Lung (tissue), 12 donors: Measurements from ENCODE around the gene CADM2. TPM values are rescaled to one million over a fixed set of nuclear protein-coding genes. Genes with fewer than 3 reads are reported as not detected.

ENCODE experiments used
- ATAC-seq: fragments of 200-7000 bp; cut with Tn5 transposase; one replicate; pipeline ENCODE4 v1.9.1; 2020; ENCODE audit warnings: moderate number of reproducible peaks; ENCODE audit not compliant: insufficient read depth, low FRiP score
- DNase-seq, 3 donors: peaks; one replicate each; pipeline ENCODE4 v3.0.0-alpha.2; 2013 to 2017
- H3K27ac ChIP-seq, 2 donors: one replicate each; pipeline ENCODE4 v1.5.1; 2013; ENCODE audit warnings: mild to moderate bottlenecking in 2 of 2, moderate library complexity in 2 of 2, control low read depth in 1 of 2, inconsistent platforms in 1 of 2, low read depth in 1 of 2, low read length in 1 of 2
- H3K27me3 ChIP-seq, 3 donors: one replicate each; pipeline ENCODE4 v1.5.1; 2013; ENCODE audit warnings: low read length in 2 of 3; ENCODE audit not compliant: control insufficient read depth in 3 of 3, insufficient read depth in 3 of 3
- H3K36me3 ChIP-seq, 4 donors: one replicate each; pipeline ENCODE4 v1.5.1; 2013; ENCODE audit warnings: low read length in 4 of 4, mild to moderate bottlenecking in 1 of 4, moderate library complexity in 1 of 4; ENCODE audit not compliant: control insufficient read depth in 4 of 4, insufficient read depth in 4 of 4
- H3K4me1 ChIP-seq, 5 donors: one replicate each; pipeline ENCODE4 v1.5.1; 2013; ENCODE audit warnings: low read length in 5 of 5, mild to moderate bottlenecking in 2 of 5, moderate library complexity in 1 of 5; ENCODE audit not compliant: control insufficient read depth in 5 of 5, insufficient read depth in 5 of 5
- H3K4me3 ChIP-seq: one replicate; pipeline ENCODE4 v1.5.1; 2013; ENCODE audit warnings: mild to moderate bottlenecking, control low read depth, moderate library complexity
- H3K9ac ChIP-seq, 2 donors: one replicate each; pipeline ENCODE4 v1.5.1; 2013; ENCODE audit warnings: low read length in 2 of 2, control low read depth in 1 of 2; ENCODE audit not compliant: insufficient read depth in 1 of 2
- H3K9me3 ChIP-seq, 4 donors: one replicate each; pipeline ENCODE4 v1.5.1; 2013; ENCODE audit warnings: low read length in 3 of 4, mild to moderate bottlenecking in 1 of 4, moderate library complexity in 1 of 4; ENCODE audit not compliant: control insufficient read depth in 4 of 4, insufficient read depth in 3 of 4
- WGBS, 2 donors: extraction: QIAGEN DNeasy Blood & Tissue Kit; methylation state at CpG; one replicate each; pipeline ENCODE4 v1.1.7; 2013; 5-methylcytosine and 5-hydroxymethylcytosine counted together
- polyA plus RNA-seq, 2 donors: library from polyadenylated mRNA; stranded (reverse); fragments of 200-250 nt; gene quantifications; one replicate each; pipeline ENCODE4 v1.2.1, GENCODE V29; 2013
- total RNA-seq, 2 donors: library from RNA; depleted of rRNA in 1 of 2; stranded (reverse); fragments of >200 nt in 1 of 2; gene quantifications; one replicate each; pipeline ENCODE4 v1.2.1, GENCODE V29; 2014 to 2021
- TF ChIP-seq, protein P1 (sequence below): IDR thresholded peaks from 2 replicates; pipeline ENCODE4 v1.5.1; 2012; ENCODE audit warnings: mild to moderate bottlenecking; ENCODE audit errors: control extremely low read depth, extremely low read depth
- donor health status: control.
- donor health status: control.
- donor health status: Bipolar disorder and iron deficiency.
- donor health status: healthy.
- donor health status: DM: yes; HTN: yes; CAD: no.

Gene CADM2
- total and polyA plus RNA-seq, 4 donors = 0.14 to 3.3 (median 0.32) TPM

DNA sequence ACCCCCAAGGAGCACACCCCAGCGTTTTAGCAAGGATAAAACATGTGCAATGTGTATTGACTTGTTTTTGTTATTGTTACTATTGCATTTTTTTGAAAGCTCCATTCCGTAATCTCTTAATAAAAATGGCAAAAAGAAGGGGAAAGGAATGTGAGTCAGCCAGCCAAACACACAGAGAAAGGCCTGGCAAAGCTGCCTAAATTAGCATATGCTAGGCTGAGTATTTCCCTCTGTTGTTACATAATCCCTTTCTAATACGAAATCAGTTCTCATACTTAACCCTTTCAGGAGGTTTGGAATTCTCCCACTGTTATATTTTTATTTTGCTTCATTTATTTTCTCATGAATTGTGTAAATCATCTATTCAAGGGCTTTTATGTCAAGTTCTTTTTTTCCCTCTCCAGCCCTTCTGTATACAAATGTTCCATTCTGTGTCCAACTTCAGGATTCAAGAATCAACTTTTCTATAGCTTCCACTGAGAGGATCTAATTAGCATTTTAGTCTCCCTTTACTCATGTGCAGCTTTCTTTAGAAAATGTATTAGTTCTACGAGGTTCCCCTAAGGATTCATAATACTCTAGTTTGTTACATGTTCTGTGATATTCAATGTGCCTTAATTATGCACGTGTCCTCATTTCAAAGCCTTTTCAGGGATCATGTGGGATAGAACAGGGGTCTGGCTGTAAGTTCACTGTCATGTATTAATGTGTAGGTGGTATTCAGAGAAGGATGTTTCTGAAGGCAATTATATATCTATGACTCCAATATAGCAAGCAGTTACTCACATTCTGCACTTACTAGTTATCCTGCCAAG is 9.2 kb downstream of the CADM2 start:
- TF ChIP-seq, protein P1, sequence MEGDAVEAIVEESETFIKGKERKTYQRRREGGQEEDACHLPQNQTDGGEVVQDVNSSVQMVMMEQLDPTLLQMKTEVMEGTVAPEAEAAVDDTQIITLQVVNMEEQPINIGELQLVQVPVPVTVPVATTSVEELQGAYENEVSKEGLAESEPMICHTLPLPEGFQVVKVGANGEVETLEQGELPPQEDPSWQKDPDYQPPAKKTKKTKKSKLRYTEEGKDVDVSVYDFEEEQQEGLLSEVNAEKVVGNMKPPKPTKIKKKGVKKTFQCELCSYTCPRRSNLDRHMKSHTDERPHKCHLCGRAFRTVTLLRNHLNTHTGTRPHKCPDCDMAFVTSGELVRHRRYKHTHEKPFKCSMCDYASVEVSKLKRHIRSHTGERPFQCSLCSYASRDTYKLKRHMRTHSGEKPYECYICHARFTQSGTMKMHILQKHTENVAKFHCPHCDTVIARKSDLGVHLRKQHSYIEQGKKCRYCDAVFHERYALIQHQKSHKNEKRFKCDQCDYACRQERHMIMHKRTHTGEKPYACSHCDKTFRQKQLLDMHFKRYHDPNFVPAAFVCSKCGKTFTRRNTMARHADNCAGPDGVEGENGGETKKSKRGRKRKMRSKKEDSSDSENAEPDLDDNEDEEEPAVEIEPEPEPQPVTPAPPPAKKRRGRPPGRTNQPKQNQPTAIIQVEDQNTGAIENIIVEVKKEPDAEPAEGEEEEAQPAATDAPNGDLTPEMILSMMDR = no peak
- Histone ChIP-seq H3K4me3 (no peak overlapping the region), H3K9me3 (no peaks in the 10 kb centered on the region), H3K9ac (no peak overlapping the region), H3K27ac (no peak overlapping the region), H3K4me1 (peaks cover 0 to 19% (median 0%) of the 10 kb centered on the region in 5 donors), H3K36me3 (no peaks in the 10 kb centered on the region), H3K27me3 (no peaks in the 10 kb centered on the region)
- 43 to 62% methylated on average over 5 of the region's 5 CpGs for WGBS, 2 donors
- ATAC-seq (no peak), DNase-seq (peak; percentile 65 to 91 (median 86))

DNA sequence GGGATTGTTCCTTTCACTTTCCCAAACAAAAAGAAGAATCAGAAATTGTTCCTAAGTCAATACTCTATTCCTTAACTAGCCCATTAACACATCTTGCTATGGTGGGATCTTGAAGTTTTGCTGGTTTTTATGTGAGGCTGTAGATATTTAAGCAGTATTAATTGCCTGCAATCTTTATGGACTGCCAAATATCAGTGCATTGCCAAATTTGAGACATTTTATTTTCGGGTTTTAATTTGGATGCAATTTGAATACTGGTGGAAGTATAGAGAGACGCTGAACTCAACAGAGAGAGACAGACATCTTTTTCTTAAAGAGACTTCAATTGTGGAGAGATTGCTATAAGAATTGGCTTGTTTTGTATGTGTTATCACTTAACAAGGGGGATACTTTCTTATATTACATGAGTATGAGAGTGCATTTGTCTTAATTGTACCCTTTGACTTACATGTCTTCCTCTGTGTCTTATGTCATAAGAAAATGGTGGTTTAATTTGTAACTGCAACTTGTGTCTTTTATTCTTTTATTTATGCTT is 10.0 kb downstream of the CADM2 start:
- Histone ChIP-seq H3K4me1 (peaks cover 0 to 19% (median 0%) of the 10 kb centered on the region in 5 donors), H3K9me3 (no peaks in the 10 kb centered on the region), H3K27me3 (no peaks in the 10 kb centered on the region), H3K27ac (no peak overlapping the region), H3K4me3 (no peak overlapping the region), H3K36me3 (no peaks in the 10 kb centered on the region), H3K9ac (no peak overlapping the region)
- TF ChIP-seq, protein P1 = no peak
- no peak for ATAC-seq
- 73 to 83% methylated on average over 2 of the region's 2 CpGs for WGBS, 2 donors
- peak in 1 of 3 donors; percentile 45 for DNase-seq

DNA sequence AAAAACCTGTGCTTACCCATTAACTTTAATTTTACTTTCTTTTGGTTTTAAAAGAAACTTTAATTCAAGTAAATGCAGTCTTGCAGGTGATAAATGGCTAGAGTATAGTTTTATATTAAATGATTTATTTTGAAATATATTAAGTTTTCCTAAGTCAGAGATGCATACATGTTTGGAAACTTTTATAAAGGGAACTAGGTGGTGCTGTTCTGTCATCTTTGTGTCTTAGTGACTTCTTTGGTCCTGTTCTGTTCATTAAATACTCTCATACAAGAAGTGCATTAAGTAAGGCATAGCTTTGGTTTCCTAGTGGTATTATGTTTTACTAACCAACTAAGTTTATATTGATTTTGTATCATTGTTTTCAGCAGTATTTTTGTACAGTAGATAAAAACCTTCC is 15.6 kb downstream of the CADM2 start:
- DNase-seq (peak in 2 of 3 donors; percentile 63 to 72), ATAC-seq (no peak)
- no peaks in the 10 kb centered on the region for H3K36me3 ChIP-seq
- H3K9ac ChIP-seq = no peak overlapping the region
- H3K27me3 ChIP-seq = no peaks in the 10 kb centered on the region
- H3K4me3 ChIP-seq = no peak overlapping the region
- no peak overlapping the region for H3K27ac ChIP-seq
- peaks cover 0 to 18% (median 0%) of the 10 kb centered on the region in 5 donors for H3K4me1 ChIP-seq
- no peaks in the 10 kb centered on the region for H3K9me3 ChIP-seq
- TF ChIP-seq, protein P1 = no peak
